ENCODE data around the gene COL26A1. TPM values are rescaled to one million over a fixed set of nuclear protein-coding genes. Genes with fewer than 3 reads are reported as not detected.

The COL26A1 gene
- total RNA-seq, 1 experiment from 2014 or later, result 0.20 TPM

- H3F3A ChIP-seq (ENCODE audit: insufficient read depth, low read depth), result no peaks in the 10 kb centered on the region
- H3K79me2 ChIP-seq (ENCODE audit: low read depth), result no peaks in the 10 kb centered on the region
- 0 out of 2 replicates have a peak, but pooled peaks cover 3% of the 10 kb centered on the region for H4K20me1 ChIP-seq (ENCODE audit: insufficient read depth)
- ChIA-PET CTCF (no interaction called here), POLR2A (ENCODE audit: unreplicated experiment) (no interaction called here)
- H3K36me3 ChIP-seq (ENCODE audit: low read depth), result no peaks in the 10 kb centered on the region
- H3K27me3 ChIP-seq (ENCODE audit: insufficient read depth, low read depth), result no peaks in the 10 kb centered on the region
- no peak overlapping the region for H3K4me2 ChIP-seq
- TF ChIP-seq EZH2 (IDR thresholded peaks at IDR 0.05; ENCODE audit: low read depth), result no peak
- TF ChIP-seq, protein P1, sequence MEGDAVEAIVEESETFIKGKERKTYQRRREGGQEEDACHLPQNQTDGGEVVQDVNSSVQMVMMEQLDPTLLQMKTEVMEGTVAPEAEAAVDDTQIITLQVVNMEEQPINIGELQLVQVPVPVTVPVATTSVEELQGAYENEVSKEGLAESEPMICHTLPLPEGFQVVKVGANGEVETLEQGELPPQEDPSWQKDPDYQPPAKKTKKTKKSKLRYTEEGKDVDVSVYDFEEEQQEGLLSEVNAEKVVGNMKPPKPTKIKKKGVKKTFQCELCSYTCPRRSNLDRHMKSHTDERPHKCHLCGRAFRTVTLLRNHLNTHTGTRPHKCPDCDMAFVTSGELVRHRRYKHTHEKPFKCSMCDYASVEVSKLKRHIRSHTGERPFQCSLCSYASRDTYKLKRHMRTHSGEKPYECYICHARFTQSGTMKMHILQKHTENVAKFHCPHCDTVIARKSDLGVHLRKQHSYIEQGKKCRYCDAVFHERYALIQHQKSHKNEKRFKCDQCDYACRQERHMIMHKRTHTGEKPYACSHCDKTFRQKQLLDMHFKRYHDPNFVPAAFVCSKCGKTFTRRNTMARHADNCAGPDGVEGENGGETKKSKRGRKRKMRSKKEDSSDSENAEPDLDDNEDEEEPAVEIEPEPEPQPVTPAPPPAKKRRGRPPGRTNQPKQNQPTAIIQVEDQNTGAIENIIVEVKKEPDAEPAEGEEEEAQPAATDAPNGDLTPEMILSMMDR (conservative IDR thresholded peaks at IDR 0.05), result no peak
- no peak overlapping the region for H3K4me3 ChIP-seq
- H3K27ac ChIP-seq, result no peak overlapping the region
- H3K9me3 ChIP-seq (ENCODE audit: insufficient read depth, low read depth), result no peaks in the 10 kb centered on the region
- DNase-seq, result no peak
- H3K4me1 ChIP-seq (replicated peaks; ENCODE audit: insufficient read depth), result no peaks in the 10 kb centered on the region
- no TSS peak for BruUV-seq (replicated peaks)
- H2AFZ ChIP-seq, result no peak overlapping the region
- intact Hi-C loops (cut with micrococcal nuclease; ENCODE audit: unreplicated experiment), result no loop called here
- no peaks in the 10 kb centered on the region for H3K9me2 ChIP-seq (ENCODE audit: insufficient read depth)
Measured at GRCh38 chr7:101547022-101547915, 184.6 kb downstream of the COL26A1 start.

DNA sequence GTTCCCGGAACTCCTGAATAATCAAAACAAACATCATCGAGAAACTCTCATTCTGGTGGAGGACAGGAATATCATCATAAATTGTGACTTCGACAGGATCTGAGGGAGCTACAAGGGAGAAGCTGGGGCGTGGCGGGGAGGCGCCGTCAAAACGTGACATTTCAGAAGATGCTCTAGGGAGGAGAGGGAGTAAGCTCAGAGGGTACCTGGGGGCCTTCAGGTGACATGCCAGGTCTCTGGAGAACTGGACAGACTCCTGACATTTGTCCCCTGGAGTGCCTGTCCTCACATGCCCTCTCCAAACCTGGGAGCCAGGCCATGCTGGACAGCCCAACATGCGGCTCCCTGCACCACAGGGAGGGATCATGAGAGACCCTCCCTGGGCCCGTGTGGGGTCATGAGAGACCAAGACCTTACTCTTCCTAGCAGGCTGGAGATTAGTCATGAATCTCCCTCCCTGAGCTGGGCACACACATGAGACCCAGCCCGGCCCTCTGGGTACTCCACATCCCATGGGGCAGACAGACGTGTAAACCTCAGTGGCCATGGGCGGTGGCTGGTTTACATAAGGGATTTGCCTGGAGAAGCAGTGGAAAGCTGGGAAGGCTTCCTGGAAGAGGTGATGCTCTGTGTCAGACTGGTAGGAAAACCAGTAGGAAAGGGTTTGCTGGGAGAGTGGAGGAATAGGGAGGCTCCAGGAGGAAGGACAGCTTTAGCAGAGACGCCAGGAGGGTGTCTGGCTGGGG, 185.4 kb downstream of the COL26A1 start:
- H2AFZ ChIP-seq, result no peak overlapping the region
- H3K27ac ChIP-seq, result no peak overlapping the region
- ChIA-PET POLR2A (ENCODE audit: unreplicated experiment) (no interaction called here), CTCF (no interaction called here)
- no peaks in the 10 kb centered on the region for H3K4me1 ChIP-seq (replicated peaks; ENCODE audit: insufficient read depth)
- H3K4me2 ChIP-seq, result no peak overlapping the region
- no peaks in the 10 kb centered on the region for H3K27me3 ChIP-seq (ENCODE audit: insufficient read depth, low read depth)
- intact Hi-C loops (cut with micrococcal nuclease; ENCODE audit: unreplicated experiment), result no loop called here
- 0 out of 2 replicates have a peak, but pooled peaks cover 3% of the 10 kb centered on the region for H4K20me1 ChIP-seq (ENCODE audit: insufficient read depth)
- H3F3A ChIP-seq (ENCODE audit: insufficient read depth, low read depth), result no peaks in the 10 kb centered on the region
- H3K36me3 ChIP-seq (ENCODE audit: low read depth), result no peaks in the 10 kb centered on the region
- H3K79me2 ChIP-seq (ENCODE audit: low read depth), result no peaks in the 10 kb centered on the region
- H3K4me3 ChIP-seq, result no peak overlapping the region
- no peaks in the 10 kb centered on the region for H3K9me3 ChIP-seq (ENCODE audit: insufficient read depth, low read depth)
- DNase-seq, result no peak
- TF ChIP-seq EZH2 (IDR thresholded peaks at IDR 0.05; ENCODE audit: low read depth), result no peak
- TF ChIP-seq, protein P1 (conservative IDR thresholded peaks at IDR 0.05), result no peak
- BruUV-seq (replicated peaks), result no TSS peak
- H3K9me2 ChIP-seq (ENCODE audit: insufficient read depth), result no peaks in the 10 kb centered on the region

DNA sequence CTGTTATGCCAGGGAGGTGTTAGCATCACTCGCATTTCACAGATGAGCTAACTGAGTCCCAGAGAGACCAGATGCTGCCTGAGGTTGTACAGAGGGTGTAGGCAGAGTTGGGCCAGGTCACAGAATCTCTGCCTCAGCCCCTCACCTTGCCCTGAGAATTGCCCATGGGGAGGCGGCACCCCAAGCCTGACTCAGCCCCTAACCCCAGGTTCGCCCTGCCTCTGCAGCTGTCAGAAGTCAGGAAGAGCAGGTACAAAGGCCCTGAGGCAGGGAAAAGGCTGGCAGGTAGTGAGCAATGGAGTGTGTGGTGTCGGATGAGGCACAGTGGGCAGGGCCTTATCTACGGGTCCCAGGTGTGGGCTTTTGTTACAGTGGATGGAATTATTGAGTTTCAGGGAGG, 187.1 kb downstream of the COL26A1 start:
- H3F3A ChIP-seq (ENCODE audit: insufficient read depth, low read depth), result no peaks in the 10 kb centered on the region
- DNase-seq, result no peak
- ChIA-PET CTCF (interaction anchor here (0.6 kb wide), 1 partner anchor 406 kb away, joined by 4 read pairs; no protein-coding TSS in a partner anchor), POLR2A (ENCODE audit: unreplicated experiment) (no interaction called here)
- H3K27ac ChIP-seq, result no peak overlapping the region
- no peaks in the 10 kb centered on the region for H3K36me3 ChIP-seq (ENCODE audit: low read depth)
- H3K4me3 ChIP-seq, result no peak overlapping the region
- no peaks in the 10 kb centered on the region for H3K27me3 ChIP-seq (ENCODE audit: insufficient read depth, low read depth)
- TF ChIP-seq EZH2 (IDR thresholded peaks at IDR 0.05; ENCODE audit: low read depth), result no peak
- TF ChIP-seq, protein P1 (conservative IDR thresholded peaks at IDR 0.05), result no peak
- H3K9me2 ChIP-seq (ENCODE audit: insufficient read depth), result no peaks in the 10 kb centered on the region
- H3K4me1 ChIP-seq (replicated peaks; ENCODE audit: insufficient read depth), result no peaks in the 10 kb centered on the region
- H3K9me3 ChIP-seq (ENCODE audit: insufficient read depth, low read depth), result no peaks in the 10 kb centered on the region
- no peak overlapping the region for H3K4me2 ChIP-seq
- H3K79me2 ChIP-seq (ENCODE audit: low read depth), result no peaks in the 10 kb centered on the region
- H4K20me1 ChIP-seq (ENCODE audit: insufficient read depth), result no peaks in the 10 kb centered on the region
- no TSS peak for BruUV-seq (replicated peaks)
- intact Hi-C loops (cut with micrococcal nuclease; ENCODE audit: unreplicated experiment), result no loop called here
- H2AFZ ChIP-seq, result no peak overlapping the region

Data from PC-9 (cell line).